Left hindlimb (tissue), 1 donor: Measurements from ENCODE around the gene ZNF778.
"Not testable (repeated sequence)": the region's sequence is repeated elsewhere in the genome, so short reads cannot be mapped to it uniquely, and the experiment has no call there.

ENCODE experiments used
- DNase-seq: peaks from one replicate; pipeline ENCODE4 v3.0.0-alpha.2; 2018

The ZNF778 gene

DNA sequence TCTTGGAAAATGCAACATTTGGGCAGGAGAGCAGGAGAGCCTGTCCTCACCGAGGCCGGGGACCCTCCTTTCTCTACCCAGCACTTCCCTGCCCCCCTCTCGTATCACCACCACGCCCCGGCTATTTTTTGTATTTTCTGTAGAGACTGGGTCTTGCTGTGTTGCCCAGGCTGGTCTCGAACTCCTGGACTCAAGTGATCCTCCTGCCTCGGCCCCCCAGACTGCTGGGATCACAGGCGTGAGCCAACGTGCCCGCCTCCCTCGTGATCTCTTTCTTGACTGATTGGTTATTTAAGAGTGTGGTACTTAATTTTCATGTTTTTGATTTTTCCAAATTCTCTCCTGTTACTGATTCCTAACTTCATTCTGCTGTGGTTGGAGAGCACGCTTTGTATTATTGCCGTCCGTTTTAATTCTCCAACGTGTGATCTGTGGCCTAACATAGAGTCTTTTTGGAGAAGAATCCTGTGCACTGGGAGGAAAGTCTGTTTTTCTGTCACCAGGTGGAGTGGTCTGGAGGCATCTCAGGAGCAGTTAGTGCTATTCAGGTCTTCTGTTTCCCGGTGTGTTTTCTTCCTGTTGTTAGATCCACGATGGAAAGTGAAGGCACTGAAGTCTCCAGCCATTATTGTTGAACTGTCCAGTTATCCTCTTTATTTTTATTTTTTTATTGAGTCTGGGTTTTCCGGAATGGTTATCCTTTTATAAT, 40.4 kb downstream of the ZNF778 start:
- no peak for DNase-seq

DNA sequence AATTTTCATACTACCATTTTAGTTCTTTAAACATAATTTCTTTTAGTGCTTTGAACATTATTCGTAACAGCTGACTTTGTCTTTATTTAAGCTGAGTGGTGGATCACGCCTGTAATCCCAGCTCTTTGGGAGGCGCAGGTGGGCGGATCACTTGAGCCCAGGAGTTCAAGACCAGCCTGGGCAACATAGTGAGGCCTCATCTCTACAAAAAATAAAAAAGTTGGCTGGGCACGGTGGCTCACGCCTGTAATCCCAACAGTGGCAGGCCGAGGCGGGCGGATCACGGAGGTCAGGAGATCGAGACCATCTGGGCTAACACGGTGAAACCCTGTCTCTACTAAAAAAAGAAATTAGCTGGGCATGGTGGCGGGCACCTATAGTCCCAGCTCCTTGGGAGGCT, 42.4 kb downstream of the ZNF778 start:
- not testable (repeated sequence) for DNase-seq

DNA sequence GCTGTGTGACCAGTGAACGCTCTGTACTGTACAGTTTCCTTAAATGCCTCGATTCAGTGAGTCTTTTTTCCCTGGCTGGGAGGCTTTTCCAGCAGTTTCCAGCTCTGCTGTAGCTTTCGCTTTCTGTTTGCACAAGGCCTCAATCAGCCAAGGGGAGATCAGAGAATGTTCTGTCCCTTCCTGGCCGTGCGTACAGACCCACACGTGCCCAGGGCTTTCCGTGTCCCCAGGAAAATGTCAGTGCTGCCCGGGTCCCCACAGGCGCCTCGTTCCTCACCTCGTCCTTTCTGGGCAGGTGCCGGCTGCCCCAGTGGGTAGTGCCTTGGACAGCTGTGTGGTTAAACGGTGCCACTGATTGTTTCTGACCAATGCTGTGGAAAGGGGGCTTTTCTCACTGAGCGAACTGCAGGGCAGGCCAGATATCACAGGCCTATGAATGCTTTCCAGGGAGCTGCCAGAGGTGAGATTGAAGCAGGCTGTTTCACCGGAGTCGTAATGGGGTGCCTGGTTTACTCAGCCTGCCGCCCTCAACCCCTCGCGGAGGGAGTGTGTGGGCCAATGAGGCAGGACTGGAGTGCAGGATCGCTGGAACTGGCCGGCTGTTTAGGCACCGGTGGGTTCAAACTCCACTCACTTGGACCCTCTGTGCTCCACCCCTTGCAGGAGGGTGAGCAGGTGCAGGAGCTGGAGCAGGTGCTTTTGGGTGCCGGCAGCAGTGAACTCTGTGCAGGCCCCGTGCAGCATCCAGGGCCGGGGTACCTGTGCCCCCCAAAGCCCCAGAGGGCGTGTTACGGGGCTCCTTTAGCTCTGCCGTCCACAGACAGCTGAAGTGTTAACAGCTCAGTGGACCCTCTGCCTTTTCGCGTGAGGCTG, 44.4 kb downstream of the ZNF778 start:
- DNase-seq = no peak

DNA sequence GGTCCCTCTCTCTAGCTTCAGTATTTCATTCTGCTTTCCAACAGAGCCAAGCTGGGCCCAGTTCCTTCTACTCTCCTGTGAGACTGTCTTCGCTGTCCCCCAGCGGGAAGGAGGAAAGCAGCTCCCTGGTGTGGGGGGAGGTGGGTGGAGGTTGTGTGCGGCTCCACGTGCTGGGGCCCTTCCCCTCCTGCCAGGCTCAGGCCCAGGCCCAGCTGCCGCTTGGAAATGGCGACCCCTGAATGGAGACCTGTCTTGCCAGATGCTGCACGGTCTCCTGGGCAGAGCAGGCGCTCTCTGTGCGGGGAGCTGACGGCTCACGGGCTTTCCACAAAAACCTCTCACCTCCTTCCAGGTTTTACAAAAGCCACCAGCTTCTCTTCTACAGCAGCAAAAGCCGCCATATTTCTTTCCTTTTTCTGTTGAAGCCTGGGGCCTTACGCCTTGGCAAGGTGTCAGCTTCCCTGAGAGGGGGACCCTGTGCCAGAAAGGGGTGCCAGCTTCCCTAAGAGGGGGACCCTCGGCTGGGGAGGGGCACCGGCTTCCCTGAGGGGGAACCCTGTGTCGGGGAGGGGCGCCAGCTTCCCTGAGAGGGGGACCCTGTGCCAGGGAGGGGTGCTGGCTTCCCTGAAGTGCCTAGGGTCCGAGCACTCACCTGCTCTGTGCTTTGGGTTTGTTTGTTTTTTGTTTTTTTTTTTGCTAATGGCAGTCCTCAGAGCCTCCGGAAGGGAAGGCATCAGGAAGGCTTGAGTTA, 47.5 kb downstream of the ZNF778 start:
- DNase-seq = no peak

DNA sequence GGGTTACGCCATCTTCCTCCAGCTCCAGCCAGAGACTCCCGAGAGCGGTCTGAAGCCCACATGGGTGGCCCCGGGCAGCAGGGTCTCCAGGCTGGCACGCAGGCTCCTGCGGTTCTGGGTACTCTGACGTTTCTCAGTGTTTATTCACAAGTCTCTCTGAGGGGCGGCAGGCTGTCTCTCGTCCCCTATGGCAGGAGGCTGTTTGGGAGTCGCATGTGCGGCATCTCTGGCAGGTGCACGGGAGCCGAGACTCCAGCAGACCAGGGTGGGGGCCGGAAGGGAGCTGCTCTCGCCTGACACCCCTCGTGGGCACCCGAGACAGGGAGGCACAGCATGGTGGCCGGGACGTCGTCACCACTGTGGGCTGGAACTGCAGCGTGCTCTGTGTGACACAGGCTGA, 48.1 kb downstream of the ZNF778 start:
- DNase-seq = no peak

DNA sequence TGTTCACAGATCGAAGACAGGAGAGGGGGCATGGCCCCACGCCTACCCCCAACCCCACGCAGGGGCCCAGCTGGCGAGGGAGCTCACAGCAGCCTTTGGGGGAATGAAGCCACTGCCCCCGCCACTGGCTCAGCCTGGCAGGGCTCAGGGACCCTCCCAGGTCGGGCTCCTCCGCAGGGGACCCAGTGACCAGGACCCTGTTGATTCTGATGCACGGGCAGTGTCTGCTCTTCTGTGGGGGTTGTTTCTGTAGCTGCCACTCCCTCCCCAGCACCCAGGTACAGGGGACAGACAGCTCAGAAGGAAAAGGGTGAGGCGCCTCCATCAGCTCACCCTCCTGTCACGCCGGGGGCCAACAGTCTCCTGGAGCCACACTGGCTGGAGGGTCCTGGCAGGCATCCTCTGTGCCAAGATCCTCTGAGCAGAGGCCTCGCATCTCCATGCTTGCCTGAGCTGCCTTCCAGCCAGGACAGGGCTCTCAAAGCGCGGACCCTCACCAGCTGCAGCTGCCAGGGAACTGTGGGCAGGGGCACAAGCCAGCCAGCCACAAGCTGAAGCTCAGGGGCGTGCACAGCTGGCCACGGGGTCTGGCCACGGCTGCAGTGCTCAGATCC, 49.1 kb downstream of the ZNF778 start:
- no peak for DNase-seq

DNA sequence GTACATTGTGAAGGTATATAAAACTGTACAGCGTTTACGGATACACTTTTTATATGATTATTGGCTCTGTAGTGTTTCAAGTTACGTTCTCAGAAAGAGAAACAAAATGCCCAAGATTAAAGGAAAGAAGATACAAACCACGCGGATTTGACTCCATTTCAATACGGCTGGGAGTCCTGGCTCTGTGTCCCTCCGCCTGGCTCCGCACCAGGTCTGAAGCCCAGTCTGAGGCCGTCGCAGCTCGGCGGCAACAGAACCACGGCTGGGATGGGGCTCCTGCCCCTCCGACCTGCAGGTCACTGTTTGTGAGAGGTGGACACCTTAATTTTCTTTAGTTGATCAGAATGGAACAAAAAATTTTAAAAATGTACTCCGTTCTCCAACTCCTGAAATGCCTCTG, 50.2 kb downstream of the ZNF778 start:
- DNase-seq = not testable (repeated sequence)

DNA sequence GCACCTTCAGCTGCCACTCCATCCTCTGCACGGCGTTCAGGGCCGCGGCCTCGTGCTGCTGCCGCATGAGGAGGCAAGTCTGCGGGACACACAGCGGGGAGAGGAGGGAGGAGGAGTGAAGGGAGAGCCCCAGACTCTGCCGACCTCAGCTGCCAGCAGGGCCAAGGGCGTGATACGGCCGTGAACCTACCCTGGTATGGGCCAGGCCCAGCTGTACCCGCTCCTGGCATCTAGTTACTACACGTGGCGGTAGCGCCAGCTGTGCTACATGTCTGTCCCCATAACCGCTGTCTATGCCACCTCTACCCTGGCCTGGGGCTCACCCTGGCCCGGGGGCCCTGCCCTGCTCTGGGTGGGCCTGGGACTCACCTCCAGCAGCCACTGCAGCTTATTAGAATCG, 51.1 kb downstream of the ZNF778 start:
- DNase-seq = no peak

DNA sequence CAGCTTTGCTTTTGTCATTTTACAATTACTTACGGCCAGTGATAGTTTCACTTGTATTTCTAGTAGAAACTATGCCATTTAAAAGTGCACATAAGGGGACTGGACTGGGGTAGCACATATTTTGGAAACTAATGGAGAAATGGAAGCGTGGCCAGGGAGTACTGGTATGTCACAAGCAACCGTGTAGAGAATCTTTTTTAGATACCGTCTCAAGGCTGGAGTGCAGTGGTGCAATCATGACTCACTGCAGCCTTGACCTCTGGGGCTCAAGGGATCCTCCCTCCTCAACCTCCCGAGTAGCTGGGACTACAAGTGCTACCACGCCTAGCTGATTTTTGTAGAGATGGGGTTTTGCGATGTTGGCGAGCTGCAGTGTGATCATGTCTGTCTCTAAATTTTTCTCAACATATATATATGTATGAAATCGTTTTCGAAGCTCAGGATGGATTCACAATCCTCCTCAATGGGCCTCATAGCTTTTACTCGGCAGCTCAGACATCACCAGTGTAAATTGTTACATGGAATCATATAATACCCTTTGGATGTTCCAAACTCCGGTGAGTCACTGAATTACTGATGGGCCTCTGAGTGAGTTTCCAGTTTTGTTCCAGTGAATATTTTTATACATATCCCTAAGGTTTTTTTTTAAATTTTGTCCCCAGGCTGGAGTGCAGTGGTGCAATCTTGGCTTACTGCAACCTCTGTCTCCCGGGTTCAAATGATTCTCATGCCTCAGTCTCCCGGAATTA, 51.7 kb downstream of the ZNF778 start:
- DNase-seq = no peak

DNA sequence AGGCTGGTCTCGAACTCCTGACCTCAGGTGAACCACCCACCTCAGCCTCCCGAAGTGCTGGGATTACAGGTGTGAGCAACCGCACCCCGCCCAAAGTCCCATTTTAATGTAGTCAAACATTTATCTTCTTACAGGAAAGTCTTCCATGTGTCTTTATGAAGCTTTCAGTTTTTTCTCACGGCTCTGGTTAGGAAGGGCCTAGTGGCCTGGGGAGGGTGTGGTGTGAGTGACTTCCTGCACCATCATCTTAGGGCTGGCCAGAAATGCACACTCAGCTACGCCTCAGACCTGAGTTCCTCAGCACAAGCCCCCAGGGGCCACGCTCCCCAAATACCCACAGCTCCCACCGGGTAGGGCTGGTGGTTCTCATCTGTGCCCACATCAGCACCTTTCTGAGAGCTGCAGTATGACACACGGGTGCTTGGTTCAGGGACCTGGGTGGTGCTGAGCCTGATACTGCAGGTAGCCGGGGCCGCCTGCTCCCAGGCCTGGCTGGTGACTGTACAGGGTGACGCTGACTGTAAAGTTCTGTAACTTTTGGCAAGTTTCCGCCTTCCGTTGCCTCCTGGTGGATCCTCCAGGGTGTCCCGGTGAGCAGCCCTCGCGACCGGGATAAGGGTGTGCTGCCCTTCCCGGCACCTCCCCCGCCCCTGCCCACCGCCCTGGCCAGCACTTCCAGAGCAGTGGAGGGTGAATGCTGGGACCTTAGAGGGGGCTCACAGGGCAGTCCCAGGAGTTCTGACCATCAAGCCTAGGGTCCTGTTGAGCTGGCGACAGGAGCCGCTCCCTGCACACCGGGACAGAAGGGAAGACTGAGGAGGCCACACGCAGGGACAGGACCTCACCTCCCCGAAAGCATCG, 52.5 kb downstream of the ZNF778 start:
- DNase-seq = no peak

DNA sequence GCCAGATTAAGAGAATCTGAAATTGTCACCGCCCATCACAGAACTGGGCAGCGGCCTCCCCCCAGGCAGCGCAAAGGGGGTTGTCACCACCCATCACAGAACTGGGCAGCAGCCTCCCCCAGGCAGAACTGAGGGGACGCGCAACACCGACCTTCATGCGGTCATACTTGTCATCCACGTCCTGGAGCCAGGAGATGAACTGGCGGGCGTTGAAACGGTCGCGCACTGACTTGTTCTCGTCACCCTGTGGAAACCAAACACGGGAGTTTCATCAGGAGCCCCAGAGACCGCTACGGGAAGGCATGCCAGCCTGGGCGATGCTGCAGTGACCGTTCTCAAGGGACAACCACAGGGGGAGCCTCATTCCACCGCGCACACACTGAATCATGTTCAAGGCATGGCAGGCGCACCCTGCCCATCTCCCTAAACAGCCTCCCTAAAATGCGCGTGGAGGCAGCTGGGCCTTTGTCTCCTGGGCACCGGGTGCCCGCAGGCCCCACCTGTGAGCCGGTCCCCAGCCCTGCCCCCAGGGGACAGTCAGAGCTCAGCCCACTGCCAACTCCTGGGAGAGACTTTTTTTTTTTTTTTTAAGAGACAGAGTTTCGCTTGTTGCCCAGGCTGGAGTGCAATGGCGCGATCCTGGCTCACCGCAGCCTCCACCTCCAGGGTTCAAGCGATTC, 53.3 kb downstream of the ZNF778 start:
- DNase-seq = no peak

DNA sequence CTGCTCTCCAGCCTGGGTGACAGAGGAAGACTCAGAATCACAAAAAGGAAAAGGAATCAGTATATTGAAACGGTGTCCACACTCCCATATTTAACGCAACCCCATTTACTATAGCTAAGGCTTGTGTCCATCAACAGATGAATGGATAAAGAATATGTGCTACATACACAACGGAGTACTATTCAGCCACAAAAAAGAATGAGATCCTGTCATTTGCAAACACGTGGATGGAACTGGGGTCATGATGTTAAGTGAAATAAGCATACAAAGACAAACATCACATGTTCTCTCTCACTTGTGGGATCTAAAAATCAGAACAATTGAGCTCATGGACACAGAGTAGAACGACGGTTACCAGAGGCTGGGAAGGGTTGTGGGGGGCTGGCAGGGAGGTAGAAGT, 55.1 kb downstream of the ZNF778 start:
- no peak for DNase-seq

DNA sequence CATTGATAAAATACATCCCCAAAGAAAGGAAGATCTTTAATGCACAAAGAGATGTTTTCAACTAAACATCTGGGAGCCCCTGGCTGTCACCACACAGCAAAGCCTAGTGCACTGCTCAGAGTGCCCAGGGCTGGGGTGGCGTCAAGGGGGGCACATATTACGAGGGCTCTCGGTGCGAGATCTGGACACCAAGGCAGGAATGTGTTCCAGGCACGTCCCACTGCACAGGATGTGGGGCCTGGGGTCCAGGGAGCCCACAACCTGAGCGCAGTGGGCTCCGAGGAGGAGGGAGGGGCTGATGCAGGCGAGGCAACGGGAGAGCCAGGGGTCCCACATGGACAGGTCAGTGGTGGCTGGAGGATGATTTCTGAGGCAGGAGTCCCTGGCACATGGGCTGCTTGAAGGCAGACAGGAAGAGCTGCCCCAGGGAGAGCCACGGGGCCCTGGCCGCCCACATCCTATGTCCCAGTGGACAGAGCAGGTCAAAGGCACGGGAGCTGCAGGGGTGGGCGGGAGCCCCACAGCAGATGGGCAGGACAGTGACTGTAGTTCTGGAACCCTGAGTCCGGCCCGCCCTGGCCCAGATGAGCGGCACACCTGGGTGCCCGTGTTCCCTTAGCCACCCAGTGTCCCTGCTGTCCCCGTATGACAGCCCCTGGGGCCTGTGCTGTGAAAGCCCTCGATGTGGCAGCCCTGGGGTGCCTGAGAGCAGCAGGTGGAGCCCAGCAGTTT, 56.4 kb downstream of the ZNF778 start:
- no peak for DNase-seq

DNA sequence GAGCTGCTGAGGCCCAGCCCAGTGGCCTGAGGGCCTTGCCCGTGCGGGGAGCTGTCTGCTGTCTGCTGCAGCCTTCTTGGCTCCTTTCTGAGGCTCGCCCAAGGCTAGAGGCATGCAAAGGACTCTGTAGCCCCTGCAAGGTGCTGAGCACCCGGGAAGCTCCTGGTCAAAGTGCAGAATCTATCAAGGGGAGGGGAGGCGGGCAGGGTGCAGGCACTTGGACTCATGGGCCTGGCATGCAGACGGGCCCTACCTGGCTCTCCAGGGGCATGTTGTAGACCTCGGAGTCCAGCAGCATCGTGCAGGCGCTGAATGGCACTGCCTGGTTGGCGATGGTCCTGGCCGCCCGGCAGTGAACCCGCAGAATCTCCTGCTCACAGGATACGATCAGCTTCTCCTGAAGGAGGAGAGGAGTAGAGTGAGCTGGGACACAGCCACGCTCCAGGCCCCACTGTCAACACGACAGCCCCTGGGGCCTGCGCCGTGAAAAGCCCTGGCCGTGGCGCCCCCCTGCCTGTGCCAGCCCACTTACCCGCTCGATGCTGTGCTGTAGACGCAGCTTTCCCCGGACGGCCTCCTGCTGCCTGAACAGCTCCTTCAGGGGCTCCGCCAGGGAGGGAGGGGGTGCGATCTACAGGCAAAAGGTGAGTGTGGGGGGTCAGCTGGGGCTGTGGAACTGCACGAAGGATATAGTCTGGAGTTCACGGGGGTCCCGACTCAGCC, 57.2 kb downstream of the ZNF778 start:
- DNase-seq = no peak

DNA sequence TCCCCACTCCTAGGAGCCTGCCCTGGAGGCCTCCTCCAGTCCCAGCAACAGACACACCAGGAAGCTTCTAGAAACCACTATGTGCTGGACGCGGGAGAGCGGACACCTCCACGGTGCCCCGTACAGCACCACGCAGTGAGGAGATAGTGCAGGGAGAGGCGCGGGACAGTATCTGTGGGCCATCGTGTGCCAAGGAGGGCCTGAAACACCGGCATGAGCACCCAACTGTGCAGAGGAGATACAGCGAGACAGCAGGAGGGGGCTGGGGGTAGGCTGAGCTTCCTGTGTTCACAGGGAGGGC, 57.7 kb downstream of the ZNF778 start:
- no peak for DNase-seq

DNA sequence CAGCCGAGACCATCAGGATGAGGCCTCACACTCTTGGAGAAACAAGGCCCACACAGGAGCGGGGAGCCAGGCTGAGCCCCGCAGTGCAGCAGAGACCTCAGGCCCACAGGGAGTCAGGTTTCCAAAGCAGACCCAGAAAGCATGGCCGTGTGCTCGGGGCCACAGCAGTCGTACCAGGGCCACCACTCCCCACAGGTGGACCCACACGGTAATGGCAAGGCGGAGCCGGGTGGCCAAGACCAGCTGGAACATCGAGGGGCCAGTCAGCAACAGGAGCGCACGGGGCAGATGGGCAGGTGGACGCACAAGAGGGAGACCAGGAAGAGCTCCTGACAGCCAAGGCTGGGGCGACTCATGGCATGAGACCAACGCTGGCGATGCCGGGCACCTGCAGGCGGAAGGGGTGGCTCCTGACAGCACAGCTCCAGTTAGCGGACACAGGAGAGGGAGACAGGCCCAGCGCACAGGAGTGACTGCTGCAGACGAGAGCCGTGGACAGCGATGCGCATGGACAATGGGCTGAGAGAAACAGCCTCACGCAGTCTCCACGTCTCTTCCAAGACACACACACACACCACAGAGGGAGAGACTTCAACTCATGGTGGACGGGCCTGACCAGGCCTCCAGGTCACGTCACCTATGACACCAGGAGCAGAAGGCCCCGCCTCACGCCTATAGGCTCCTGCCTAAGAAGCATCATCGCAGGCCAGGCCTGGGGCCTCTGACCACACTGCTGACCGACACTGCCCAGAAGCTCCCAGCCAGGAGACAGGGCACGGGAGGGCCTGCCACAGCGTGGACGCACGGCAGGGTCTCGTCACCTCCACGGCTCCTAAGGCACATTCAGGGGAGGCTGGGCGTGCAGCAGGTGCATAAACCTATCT, 58.6 kb downstream of the ZNF778 start:
- DNase-seq = no peak

DNA sequence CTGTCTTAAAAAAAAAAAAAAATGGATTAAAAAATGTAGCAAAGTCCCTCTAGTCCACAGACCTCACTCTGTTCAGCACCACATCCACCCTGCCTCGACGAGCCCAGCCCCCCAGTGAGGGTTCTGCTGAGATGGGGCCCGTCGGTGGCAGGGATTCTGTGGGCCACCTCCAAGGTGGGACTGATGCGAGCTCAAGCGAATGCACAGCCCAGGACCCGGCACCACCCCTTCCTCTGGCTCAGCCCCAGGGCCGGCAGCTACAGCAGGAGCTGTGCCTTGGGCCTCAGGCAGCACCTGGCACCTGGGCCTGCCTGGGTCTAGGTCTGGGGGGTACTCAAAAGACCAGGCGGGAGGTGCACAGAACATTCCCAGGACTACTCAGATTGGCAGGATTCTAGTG, 59.5 kb downstream of the ZNF778 start:
- DNase-seq = peak; percentile 26

DNA sequence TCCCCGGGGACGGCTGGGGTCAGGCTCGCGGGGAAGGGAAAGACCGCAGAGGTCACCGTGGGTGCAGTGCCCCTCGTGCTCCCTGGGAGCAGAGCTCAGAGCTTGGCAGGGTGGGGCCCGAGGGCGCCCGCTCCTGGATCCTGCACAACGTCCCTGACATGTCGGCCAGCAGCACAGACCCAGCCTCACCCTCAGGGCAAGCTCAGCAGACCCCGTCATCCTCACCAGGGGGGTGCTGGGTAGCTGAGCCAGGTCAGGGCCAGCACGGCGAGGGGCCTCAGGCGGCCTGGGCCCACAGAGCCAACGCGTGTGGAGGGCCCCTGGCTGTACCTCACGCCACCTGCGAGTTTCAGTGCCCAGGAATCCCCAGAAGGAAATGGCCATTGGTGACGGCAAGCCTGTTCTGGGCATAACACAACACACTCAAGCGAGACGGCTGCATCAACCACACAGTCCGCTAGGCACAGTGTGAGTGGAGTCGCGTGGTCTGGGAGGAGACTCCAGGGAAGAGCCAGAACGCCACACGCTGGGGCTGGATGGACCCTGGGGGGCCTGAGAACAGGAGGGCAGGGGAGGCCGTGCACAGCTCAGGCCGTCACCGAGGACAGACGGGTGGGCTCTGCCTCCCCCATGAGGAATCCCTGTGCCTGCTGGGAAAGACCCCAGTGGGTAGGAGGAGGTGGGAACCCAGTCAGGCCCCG, 60.3 kb downstream of the ZNF778 start:
- DNase-seq = peak; percentile 9
